NCI-H2029 treated with DMSO at 0.1 percent for 48 hours (cell line): Measurements from ENCODE around the gene SELENOW.

Experiments used
- DNase-seq: peaks from one replicate; lab custom pipeline; 2025; lab: John Stamatoyannopoulos, UW

SELENOW gene

GRCh38 chr19:47821460-47822020 lies 43.0 kb downstream of the SELENOW start, which contains the start of gene CRX:
CRX (plus strand) TSS chr19:47821937; CDS start chr19:47834444, 12,507 bp downstream.
- no peak for DNase-seq

- DNase-seq, result no peak
Measured at GRCh38 chr19:47824396-47824795, 45.9 kb downstream of the SELENOW start.

GRCh38 chr19:47826800-47827199 lies 48.3 kb downstream of the SELENOW start:
- DNase-seq, result no peak

GRCh38 chr19:47832723-47833122 lies 54.2 kb downstream of the SELENOW start:
- DNase-seq, result no peak
